HCT116 (cell line): ENCODE results near the gene ACOD1. TPM values are rescaled to one million over a fixed set of nuclear protein-coding genes. Genes with fewer than 3 reads are reported as not detected.

Experiments
- ATAC-seq: fragments of 200-7000 bp; cut with Tn5 transposase; 2 replicates; pipeline ENCODE4 v1.9.1; 2020; ENCODE audit warnings: mild to moderate bottlenecking, moderate library complexity
- BruUV-seq: library from RNA; stranded (reverse); fragments of 400-500 nt; replicated peaks from 2 replicates; lab custom pipeline; 2021; lab: Mats Ljungman, UMichigan
- CTCF ChIA-PET: fragments of 300-600 bp; sonication (Branson Sonifier 250); formaldehyde crosslinking; loops from one replicate; lab custom pipeline; 2021; ENCODE audit warnings: antibody characterized with exemption; lab: Charles Lee
- POLR2A ChIA-PET: fragments of 300-600, 350-600 bp; sonication (Branson Sonifier 250); formaldehyde crosslinking; loops from one replicate; lab custom pipeline; 2021; ENCODE audit warnings: antibody characterized with exemption; lab: Charles Lee
- RAD21 ChIA-PET, 2 experiments: fragments of 300-600 bp; sonication (Branson Sonifier 250); formaldehyde crosslinking; loops; one replicate each; lab custom pipeline; 2023; ENCODE audit warnings: low total read pairs in 2 of 2; ENCODE audit not compliant: uncharacterized antibody in 2 of 2, unreplicated experiment in 2 of 2, low non-redundant PET in 1 of 2; lab: Charles Lee
- DNase-seq: peaks from one replicate; pipeline ENCODE4 v3.0.0-alpha.2; 2010; ENCODE audit warnings: low read depth, low spot score
- H2AFZ ChIP-seq: fragments of 200-600 bp; shearing (Covaris generic), sonication (generic); 2 replicates; pipeline ENCODE4 v1.6.1; 2017; ENCODE audit warnings: low read depth, mixed run types, mixed read lengths, antibody characterized with exemption, low read length; ENCODE audit not compliant: poor library complexity, severe bottlenecking
- H3K27ac ChIP-seq: 2 replicates; pipeline ENCODE4 v1.5.1; 2012; ENCODE audit warnings: low read depth, low read length
- H3K27me3 ChIP-seq: fragments of 200-600 bp; sonication (generic); 2 replicates; pipeline ENCODE4 v1.6.1; 2016; ENCODE audit warnings: mixed run types, low read length, mixed read lengths; ENCODE audit not compliant: insufficient read depth
- H3K36me3 ChIP-seq, 2 experiments: fragments of 200-500 bp in 1 of 2; fragments of 200-600 bp in 1 of 2; sonication (Bioruptor generic) in 1 of 2; sonication (generic) in 1 of 2; 2 replicates each; pipeline versions ENCODE4 v1.5.1 to v1.6.1; 2014 to 2016; ENCODE audit warnings: low read length in 2 of 2, inconsistent platforms in 1 of 2, mixed read lengths in 1 of 2, mixed run types in 1 of 2; ENCODE audit not compliant: insufficient read depth in 2 of 2, control insufficient read depth in 1 of 2
- H3K4me1 ChIP-seq, 2 experiments: fragments of 200-600 bp in 1 of 2; sonication (generic) in 1 of 2; 2 replicates each; pipeline versions ENCODE4 v1.5.1 to v1.6.1; 2012 to 2017; ENCODE audit warnings: low read length in 2 of 2, inconsistent platforms in 1 of 2, mild to moderate bottlenecking in 1 of 2, mixed read lengths in 1 of 2, mixed run types in 1 of 2, moderate library complexity in 1 of 2; ENCODE audit not compliant: insufficient read depth in 2 of 2, control insufficient read depth in 1 of 2
- H3K4me2 ChIP-seq: fragments of 200-600 bp; sonication (generic); 2 replicates; pipeline ENCODE4 v1.6.1; 2017; ENCODE audit warnings: mixed run types, low read length, mixed read lengths
- H3K4me3 ChIP-seq, 2 experiments: fragments of 200-600 bp in 1 of 2; sonication (generic) in 1 of 2; replicated peaks in 1 of 2; 2 replicates each; pipeline ENCODE4 v1.5.1; 2011 to 2016; ENCODE audit warnings: low read length in 2 of 2, control low read depth in 1 of 2, low read depth in 1 of 2, mild to moderate bottlenecking in 1 of 2, mixed read lengths in 1 of 2, mixed run types in 1 of 2
- H3K79me2 ChIP-seq: fragments of 200-600 bp; sonication (generic); 2 replicates; pipeline ENCODE4 v1.6.1; 2017; ENCODE audit warnings: mild to moderate bottlenecking, mixed run types, low read length, moderate library complexity, mixed read lengths; ENCODE audit not compliant: insufficient read depth
- H3K9ac ChIP-seq: fragments of 200-600 bp; sonication (generic); 2 replicates; pipeline ENCODE4 v1.6.1; 2016; ENCODE audit warnings: low read length, mixed read lengths
- H3K9me2 ChIP-seq: fragments of 200-600 bp; sonication (generic), shearing (Covaris generic); 2 replicates; pipeline ENCODE4 v1.6.1; 2017; ENCODE audit warnings: mixed run types, mild to moderate bottlenecking, moderate library complexity; ENCODE audit not compliant: insufficient read depth
- H3K9me3 ChIP-seq, 2 experiments: fragments of 200-500 bp in 1 of 2; fragments of 200-600 bp in 1 of 2; sonication (Bioruptor generic) in 1 of 2; sonication (generic) in 1 of 2; 2 replicates each; pipeline ENCODE4 v1.6.1; 2014 to 2017; ENCODE audit warnings: low read length in 2 of 2, mixed read lengths in 2 of 2, inconsistent platforms in 1 of 2, low read depth in 1 of 2, mild to moderate bottlenecking in 1 of 2, mixed run types in 1 of 2, moderate library complexity in 1 of 2; ENCODE audit not compliant: control insufficient read depth in 1 of 2, insufficient read depth in 1 of 2
- H4K20me1 ChIP-seq: fragments of 200-600 bp; sonication (generic), shearing (Covaris generic); 2 replicates; pipeline ENCODE4 v1.6.1; 2017; ENCODE audit warnings: mixed run types, mild to moderate bottlenecking, moderate library complexity; ENCODE audit not compliant: insufficient read depth
- CTCF ChIP-seq, 3 experiments: fragments of 200-600 bp in 1 of 3; sonication (generic) in 1 of 3; IDR thresholded peaks in 2 of 3; conservative IDR thresholded peaks in 1 of 3; 2 replicates each; pipeline ENCODE4 v1.5.1; 2012 to 2017; ENCODE audit warnings: low read depth in 2 of 3, low read length in 2 of 3, antibody characterized with exemption in 1 of 3, borderline replicate concordance in 1 of 3, control low read depth in 1 of 3, mild to moderate bottlenecking in 1 of 3, mixed read lengths in 1 of 3, mixed run types in 1 of 3, moderate library complexity in 1 of 3; ENCODE audit not compliant: insufficient read depth in 1 of 3
- MAX ChIP-seq: IDR thresholded peaks from 2 replicates; pipeline ENCODE4 v1.6.1; 2012
- POLR2A ChIP-seq: IDR thresholded peaks from 2 replicates; pipeline ENCODE4 v1.7.0; 2011; ENCODE audit warnings: borderline replicate concordance; ENCODE audit not compliant: insufficient read depth, insufficient read length; ENCODE audit errors: extremely low read depth
- POLR2AphosphoS5 ChIP-seq: IDR thresholded peaks from 2 replicates; pipeline ENCODE4 v1.6.1; 2011; ENCODE audit warnings: mild to moderate bottlenecking, low read depth, low read length, moderate library complexity
- SRF ChIP-seq: IDR thresholded peaks from 2 replicates; pipeline ENCODE4 v1.6.1; 2012; ENCODE audit warnings: low read depth
- TCF7L2 ChIP-seq: IDR thresholded peaks from 2 replicates; pipeline ENCODE4 v1.7.0; 2011; ENCODE audit warnings: borderline replicate concordance, inconsistent platforms; ENCODE audit not compliant: insufficient read depth, insufficient read length; ENCODE audit errors: extremely low read depth
- intact Hi-C: fragments of 100-400 bp; cut with micrococcal nuclease; formaldehyde crosslinking; loops from 2 replicates; pipeline ENCODE4 v1.10.0; 2022
- total RNA-seq: library from RNA; stranded (reverse); gene quantifications from one replicate; pipeline ENCODE4 v1.2.1, GENCODE V29; 2021; ENCODE audit not compliant: unreplicated experiment

Gene ACOD1
- total RNA-seq, 1 experiment from 2014 or later, result not detected

GRCh38 chr13:76955193-76955592 is 6.9 kb downstream of the ACOD1 start (continued):
- TF ChIP-seq MAX (no peak), POLR2A (no peak), TCF7L2 (no peak), SRF (no peak)
- TF ChIP-seq, all 23 proteins: peak for 0

- no peak overlapping the region for H2AFZ ChIP-seq
- peaks cover 0 to 4% of the 10 kb centered on the region in 2 experiments; a peak in 2 of 4 replicates for H3K9me3 ChIP-seq
- H3K9ac ChIP-seq, result no peak overlapping the region
- RAD21 ChIA-PET, result no interaction called here
- H3K79me2 ChIP-seq, result no peaks in the 10 kb centered on the region
- H3K4me2 ChIP-seq, result no peak overlapping the region
- H3K9me2 ChIP-seq, result no peaks in the 10 kb centered on the region; the same call in 1 of the 2 replicates
- no peaks in the 10 kb centered on the region for H3K4me1 ChIP-seq
- no peaks in the 10 kb centered on the region for H3K36me3 ChIP-seq
- CTCF ChIA-PET, result no interaction called here
- H3K27ac ChIP-seq, result no peak overlapping the region
- no peaks in the 10 kb centered on the region for H4K20me1 ChIP-seq
- TF ChIP-seq CTCF (IDR thresholded peaks at IDR 0.05 in 2 of 3, conservative IDR thresholded peaks at IDR 0.05 in 1 of 3; ENCODE audit: borderline replicate concordance in 1 of 3, insufficient read depth in 1 of 3, low read depth in 2 of 3, low read length in 2 of 3), result no peak
- TF ChIP-seq MAX, result no peak
- no peak for TF ChIP-seq POLR2AphosphoS5
- intact Hi-C loops, result no loop called here
- H3K4me3 ChIP-seq, result no peak overlapping the region
- no peaks in the 10 kb centered on the region for H3K27me3 ChIP-seq
- no TSS peak for BruUV-seq
- DNase-seq (no peak), ATAC-seq (no peak)
- POLR2A ChIA-PET, result no interaction called here
These were observed 7.3 kb downstream of the ACOD1 start for GRCh38 chr13:76955661-76956060.
